CD4-positive, alpha-beta T cell (primary cell): Measurements from ENCODE around the gene N4BP2L1. TPM values are rescaled to one million over a fixed set of nuclear protein-coding genes. Genes with fewer than 3 reads are reported as not detected.

Source experiments
- ATAC-seq: fragments of 200-7000 bp; cut with Tn5 transposase; one replicate; pipeline ENCODE4 v1.10.0; 2022; ENCODE audit warnings: mild to moderate bottlenecking; ENCODE audit not compliant: poor library complexity
- CTCF ChIA-PET: fragments of 350-600 bp; sonication (Branson Sonifier 250); formaldehyde crosslinking; loops from one replicate; lab custom pipeline; 2021; ENCODE audit warnings: antibody characterized with exemption, inconsistent platforms; lab: Charles Lee
- POLR2A ChIA-PET: fragments of 350-600 bp; sonication (Branson Sonifier 250); formaldehyde crosslinking; loops from one replicate; lab custom pipeline; 2021; ENCODE audit warnings: antibody characterized with exemption, inconsistent platforms; lab: Charles Lee
- DNase-seq, 14 experiments: peaks; one replicate each; pipeline ENCODE4 v3.0.0-alpha.2; 2013 to 2020; ENCODE audit warnings: mixed read lengths in 2 of 14
- H3K27ac ChIP-seq, 2 donors: one replicate each; pipeline versions ENCODE4 v1.5.1 to v1.7.0; 2013; ENCODE audit warnings: low read length in 2 of 2, low read depth in 1 of 2, mild to moderate bottlenecking in 1 of 2
- H3K27me3 ChIP-seq, 2 experiments: 1 replicate in 1 of 2; 2 replicates in 1 of 2; pipeline versions ENCODE4 v1.6.1 to v1.7.0; 2013; ENCODE audit warnings: low read length in 2 of 2, control low read depth in 1 of 2, mild to moderate bottlenecking in 1 of 2, moderate library complexity in 1 of 2; ENCODE audit not compliant: insufficient read depth in 2 of 2, control insufficient read depth in 1 of 2
- H3K36me3 ChIP-seq: one replicate; pipeline ENCODE4 v1.6.1; 2013; ENCODE audit warnings: low read length, control low read depth; ENCODE audit not compliant: insufficient read depth
- H3K4me1 ChIP-seq: one replicate; pipeline ENCODE4 v1.6.1; 2013; ENCODE audit warnings: low read length, control low read depth; ENCODE audit not compliant: insufficient read depth
- H3K4me3 ChIP-seq: one replicate; pipeline ENCODE4 v1.5.1; 2013; ENCODE audit warnings: mild to moderate bottlenecking, low read length, moderate library complexity
- H3K9me3 ChIP-seq, 2 experiments: 1 replicate in 1 of 2; 2 replicates in 1 of 2; pipeline versions ENCODE4 v1.6.1 to v1.7.0; 2013; ENCODE audit warnings: low read length in 2 of 2, mild to moderate bottlenecking in 2 of 2, control low read depth in 1 of 2, moderate library complexity in 1 of 2; ENCODE audit not compliant: control insufficient read depth in 1 of 2, insufficient read depth in 1 of 2
- H3K27ac Mint-ChIP-seq: one replicate; pipeline ENCODE4 v1.8.0; 2020; ENCODE audit warnings: mixed read lengths
- H3K27me3 Mint-ChIP-seq: one replicate; pipeline ENCODE4 v1.8.0; 2021; ENCODE audit warnings: mixed read lengths
- H3K36me3 Mint-ChIP-seq: one replicate; pipeline ENCODE4 v1.8.0; 2021; ENCODE audit warnings: low read depth, mixed read lengths
- H3K4me1 Mint-ChIP-seq: one replicate; pipeline ENCODE4 v1.8.0; 2021; ENCODE audit warnings: low read depth, mixed read lengths
- H3K4me3 Mint-ChIP-seq: one replicate; pipeline ENCODE4 v1.8.0; 2020; ENCODE audit warnings: mild to moderate bottlenecking, mixed read lengths
- H3K9me3 Mint-ChIP-seq: one replicate; pipeline ENCODE4 v1.8.0; 2020; ENCODE audit warnings: mixed read lengths
- intact Hi-C, 2 experiments: fragments of 100-400 bp; cut with DNase I in 1 of 2; cut with micrococcal nuclease in 1 of 2; formaldehyde crosslinking; loops; one replicate each; pipeline versions ENCODE4 v1.15.1 to v1.9.0; 2023 to 2025; cut with DNase I, micrococcal nuclease
- total RNA-seq, 174 experiments: library from RNA in 2 of 174; stranded (reverse) in 2 of 174; gene quantifications; one replicate each; pipeline ENCODE4 v1.2.3 and lab custom pipeline; 2021 to 2026
- TF ChIP-seq, protein P1 (sequence below): fragments of 200-600 bp; IDR thresholded peaks from one replicate; pipeline ENCODE4 v1.8.0; 2022; ENCODE audit warnings: antibody characterized with exemption, mild to moderate bottlenecking

N4BP2L1 gene
- total RNA-seq, 2 experiments from 2014 or later, result 47.5 to 50.5 TPM

- Mint-ChIP-seq H3K4me1 (peaks cover 8% of the 10 kb centered on the region), H3K36me3 (peaks cover 18% of the 10 kb centered on the region), H3K9me3 (no peaks in the 10 kb centered on the region), H3K27ac (no peak overlapping the region), H3K27me3 (no peaks in the 10 kb centered on the region), H3K4me3 (no peak overlapping the region)
- Histone ChIP-seq H3K9me3 (no peaks in the 10 kb centered on the region), H3K4me1 (peaks cover 2% of the 10 kb centered on the region), H3K27me3 (no peaks in the 10 kb centered on the region), H3K4me3 (no peak overlapping the region), H3K27ac (no peak overlapping the region), H3K36me3 (peaks cover 8% of the 10 kb centered on the region)
- TF ChIP-seq, protein P1, sequence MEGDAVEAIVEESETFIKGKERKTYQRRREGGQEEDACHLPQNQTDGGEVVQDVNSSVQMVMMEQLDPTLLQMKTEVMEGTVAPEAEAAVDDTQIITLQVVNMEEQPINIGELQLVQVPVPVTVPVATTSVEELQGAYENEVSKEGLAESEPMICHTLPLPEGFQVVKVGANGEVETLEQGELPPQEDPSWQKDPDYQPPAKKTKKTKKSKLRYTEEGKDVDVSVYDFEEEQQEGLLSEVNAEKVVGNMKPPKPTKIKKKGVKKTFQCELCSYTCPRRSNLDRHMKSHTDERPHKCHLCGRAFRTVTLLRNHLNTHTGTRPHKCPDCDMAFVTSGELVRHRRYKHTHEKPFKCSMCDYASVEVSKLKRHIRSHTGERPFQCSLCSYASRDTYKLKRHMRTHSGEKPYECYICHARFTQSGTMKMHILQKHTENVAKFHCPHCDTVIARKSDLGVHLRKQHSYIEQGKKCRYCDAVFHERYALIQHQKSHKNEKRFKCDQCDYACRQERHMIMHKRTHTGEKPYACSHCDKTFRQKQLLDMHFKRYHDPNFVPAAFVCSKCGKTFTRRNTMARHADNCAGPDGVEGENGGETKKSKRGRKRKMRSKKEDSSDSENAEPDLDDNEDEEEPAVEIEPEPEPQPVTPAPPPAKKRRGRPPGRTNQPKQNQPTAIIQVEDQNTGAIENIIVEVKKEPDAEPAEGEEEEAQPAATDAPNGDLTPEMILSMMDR, result no peak
- DNase-seq, result no peak
- no peak for ATAC-seq
- POLR2A ChIA-PET, result no interaction called here
- CTCF ChIA-PET, result no interaction called here
- intact Hi-C loops, result no loop called here
These were observed 43.4 kb upstream of the N4BP2L1 start for GRCh38 chr13:32471187-32471922.

- Histone ChIP-seq H3K4me3 (no peak overlapping the region), H3K4me1 (peaks cover 2% of the 10 kb centered on the region), H3K9me3 (no peaks in the 10 kb centered on the region), H3K36me3 (peaks cover 8% of the 10 kb centered on the region), H3K27me3 (no peaks in the 10 kb centered on the region), H3K27ac (no peak overlapping the region)
- no peak for ATAC-seq
- H3K4me3 Mint-ChIP-seq, result no peak overlapping the region
- ChIA-PET POLR2A (no interaction called here), CTCF (no interaction called here)
- H3K36me3 Mint-ChIP-seq, result peaks cover 28% of the 10 kb centered on the region
- no peak for DNase-seq
- TF ChIP-seq, protein P1, result no peak
- peaks cover 8% of the 10 kb centered on the region for H3K4me1 Mint-ChIP-seq
- intact Hi-C loops, result loop anchor here in 1 of 2 experiments (5.0 kb wide), 1 partner anchor 1254 kb away; no protein-coding TSS in a partner anchor
- no peaks in the 10 kb centered on the region for H3K27me3 Mint-ChIP-seq
- H3K27ac Mint-ChIP-seq, result no peak overlapping the region
- no peaks in the 10 kb centered on the region for H3K9me3 Mint-ChIP-seq
These were observed 40.7 kb upstream of the N4BP2L1 start for GRCh38 chr13:32468502-32469142.

GRCh38 chr13:32456591-32456990 is 28.7 kb upstream of the N4BP2L1 start:
- Mint-ChIP-seq H3K27ac (no peak overlapping the region), H3K27me3 (no peaks in the 10 kb centered on the region), H3K4me1 (peaks cover 6% of the 10 kb centered on the region), H3K4me3 (no peak overlapping the region), H3K36me3 (peaks cover 77% of the 10 kb centered on the region), H3K9me3 (peaks cover 27% of the 10 kb centered on the region)
- Histone ChIP-seq H3K4me1 (no peaks in the 10 kb centered on the region), H3K9me3 (peaks cover 18 to 25% of the 10 kb centered on the region in 2 experiments), H3K4me3 (no peak overlapping the region), H3K27ac (no peak overlapping the region), H3K36me3 (peaks cover 9% of the 10 kb centered on the region), H3K27me3 (no peaks in the 10 kb centered on the region)
- DNase-seq (no peak), ATAC-seq (no peak)
- intact Hi-C loops, result no loop called here
- ChIA-PET POLR2A (no interaction called here), CTCF (no interaction called here)
- TF ChIP-seq, protein P1, result no peak
